ENCODE results near the gene MED25. TPM values are rescaled to one million over a fixed set of nuclear protein-coding genes. Genes with fewer than 3 reads are reported as not detected.

The MED25 gene
- total RNA-seq, 2 donors from 2014 or later = 38.4 to 173 TPM

- intact Hi-C loops (cut with DNase I) = no loop called here
- no peak for DNase-seq (ENCODE audit: low spot score)
- TF ChIP-seq, protein P1, sequence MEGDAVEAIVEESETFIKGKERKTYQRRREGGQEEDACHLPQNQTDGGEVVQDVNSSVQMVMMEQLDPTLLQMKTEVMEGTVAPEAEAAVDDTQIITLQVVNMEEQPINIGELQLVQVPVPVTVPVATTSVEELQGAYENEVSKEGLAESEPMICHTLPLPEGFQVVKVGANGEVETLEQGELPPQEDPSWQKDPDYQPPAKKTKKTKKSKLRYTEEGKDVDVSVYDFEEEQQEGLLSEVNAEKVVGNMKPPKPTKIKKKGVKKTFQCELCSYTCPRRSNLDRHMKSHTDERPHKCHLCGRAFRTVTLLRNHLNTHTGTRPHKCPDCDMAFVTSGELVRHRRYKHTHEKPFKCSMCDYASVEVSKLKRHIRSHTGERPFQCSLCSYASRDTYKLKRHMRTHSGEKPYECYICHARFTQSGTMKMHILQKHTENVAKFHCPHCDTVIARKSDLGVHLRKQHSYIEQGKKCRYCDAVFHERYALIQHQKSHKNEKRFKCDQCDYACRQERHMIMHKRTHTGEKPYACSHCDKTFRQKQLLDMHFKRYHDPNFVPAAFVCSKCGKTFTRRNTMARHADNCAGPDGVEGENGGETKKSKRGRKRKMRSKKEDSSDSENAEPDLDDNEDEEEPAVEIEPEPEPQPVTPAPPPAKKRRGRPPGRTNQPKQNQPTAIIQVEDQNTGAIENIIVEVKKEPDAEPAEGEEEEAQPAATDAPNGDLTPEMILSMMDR (IDR thresholded peaks at IDR 0.05) = no peak
- TF ChIP-seq POLR2AphosphoS5 (IDR thresholded peaks at IDR 0.05) (no peak), POLR2A (IDR thresholded peaks at IDR 0.05) (no peak)
- Histone ChIP-seq H3K4me3 (no peak overlapping the region), H3K9me3 (no peaks in the 10 kb centered on the region), H3K27ac (no peak overlapping the region), H3K27me3 (replicated peaks; ENCODE audit: insufficient read depth) (no peaks in the 10 kb centered on the region), H3K4me1 (replicated peaks) (no peaks in the 10 kb centered on the region), H3K36me3 (no peaks in the 10 kb centered on the region)
- WGBS = 87% methylated on average over 8 of the region's 8 CpGs
These were observed 44.3 kb upstream of the MED25 start for GRCh38 chr19:49773663-49774350.

- WGBS = 95% methylated on average over 8 of the region's 8 CpGs
- H3K27me3 ChIP-seq (replicated peaks; ENCODE audit: insufficient read depth) = no peaks in the 10 kb centered on the region
- H3K27ac ChIP-seq = no peak overlapping the region
These were observed 43.1 kb upstream of the MED25 start for GRCh38 chr19:49774969-49775368.

GRCh38 chr19:49775742-49776370, 42.2 kb upstream of the MED25 start:
- no peaks in the 10 kb centered on the region for H3K9me3 ChIP-seq
- intact Hi-C loops (cut with DNase I) = no loop called here
- TF ChIP-seq POLR2A (IDR thresholded peaks at IDR 0.05) (no peak), POLR2AphosphoS5 (IDR thresholded peaks at IDR 0.05) (no peak)
- TF ChIP-seq, protein P1 (IDR thresholded peaks at IDR 0.05) = no peak
- H3K27me3 ChIP-seq (replicated peaks; ENCODE audit: insufficient read depth) = no peaks in the 10 kb centered on the region
- WGBS = 92% methylated on average over 20 of the region's 20 CpGs
- no peak overlapping the region for H3K4me3 ChIP-seq
- H3K27ac ChIP-seq = no peak overlapping the region
- no peaks in the 10 kb centered on the region for H3K4me1 ChIP-seq (replicated peaks)
- no peak for DNase-seq (ENCODE audit: low spot score)
- no peaks in the 10 kb centered on the region for H3K36me3 ChIP-seq

More at GRCh38 chr19:49774969-49775368, 43.1 kb upstream of the MED25 start:
- H3K4me3 ChIP-seq = no peak overlapping the region
- H3K36me3 ChIP-seq = no peaks in the 10 kb centered on the region
- DNase-seq (ENCODE audit: low spot score) = no peak
- intact Hi-C loops (cut with DNase I) = no loop called here
- H3K9me3 ChIP-seq = no peaks in the 10 kb centered on the region
- H3K4me1 ChIP-seq (replicated peaks) = no peaks in the 10 kb centered on the region
- no peak for TF ChIP-seq POLR2AphosphoS5 (IDR thresholded peaks at IDR 0.05)

- Histone ChIP-seq H3K4me1 (replicated peaks) (no peaks in the 10 kb centered on the region), H3K36me3 (no peaks in the 10 kb centered on the region), H3K27me3 (replicated peaks; ENCODE audit: insufficient read depth) (no peaks in the 10 kb centered on the region), H3K27ac (no peak overlapping the region), H3K4me3 (no peak overlapping the region), H3K9me3 (no peaks in the 10 kb centered on the region)
- TF ChIP-seq POLR2AphosphoS5 (IDR thresholded peaks at IDR 0.05) = no peak
- TF ChIP-seq, protein P1 (IDR thresholded peaks at IDR 0.05) = no peak
- TF ChIP-seq POLR2A (IDR thresholded peaks at IDR 0.05) = no peak
- 86% methylated on average over 6 of the region's 6 CpGs for WGBS
- intact Hi-C loops (cut with DNase I) = no loop called here
- DNase-seq (ENCODE audit: low spot score) = no peak
These were observed 41.7 kb upstream of the MED25 start for GRCh38 chr19:49776371-49776764.

- 80% methylated on average over 11 of the region's 11 CpGs for WGBS
- Histone ChIP-seq H3K27ac (no peak overlapping the region), H3K4me1 (replicated peaks) (no peaks in the 10 kb centered on the region), H3K9me3 (no peaks in the 10 kb centered on the region), H3K27me3 (replicated peaks; ENCODE audit: insufficient read depth) (no peaks in the 10 kb centered on the region), H3K36me3 (peaks cover 0 to 6% of the 10 kb centered on the region in 2 donors), H3K4me3 (no peak overlapping the region)
- intact Hi-C loops (cut with DNase I) = no loop called here
- TF ChIP-seq POLR2A (IDR thresholded peaks at IDR 0.05) = no peak
- TF ChIP-seq POLR2AphosphoS5 (IDR thresholded peaks at IDR 0.05) = no peak
- TF ChIP-seq, protein P1 (IDR thresholded peaks at IDR 0.05) = no peak
- DNase-seq (ENCODE audit: low spot score) = no peak
These were observed 38.1 kb upstream of the MED25 start for GRCh38 chr19:49779731-49780555.

Measured in prostate gland (tissue), 2 donors.